Smooth muscle cell (in vitro differentiated cells): ENCODE data around the gene FAM151B. TPM values are rescaled to one million over a fixed set of nuclear protein-coding genes. Genes with fewer than 3 reads are reported as not detected.

ENCODE experiments used
- DNase-seq: peaks from one replicate; lab custom pipeline; 2025; ENCODE audit not compliant: unreplicated experiment; lab: John Stamatoyannopoulos, UW
- H2AFZ ChIP-seq: fragments of 200-600 bp; sonication (generic); 2 replicates; pipeline ENCODE4 v1.6.0; 2016; ENCODE audit warnings: antibody characterized with exemption, low read depth, mild to moderate bottlenecking
- H3F3A ChIP-seq: fragments of 200-600 bp; sonication (generic); 2 replicates; pipeline ENCODE4 v1.6.0; 2017; ENCODE audit warnings: antibody characterized with exemption, low read depth
- H3K27ac ChIP-seq: fragments of 200-600 bp; sonication (generic); 2 replicates; pipeline ENCODE4 v1.5.1; 2016; ENCODE audit warnings: low read depth, mild to moderate bottlenecking
- H3K27me3 ChIP-seq: fragments of 200-600 bp; sonication (generic); 2 replicates; pipeline ENCODE4 v1.6.1; 2016; ENCODE audit warnings: low read depth, mild to moderate bottlenecking
- H3K36me3 ChIP-seq: fragments of 200-600 bp; sonication (generic); 2 replicates; pipeline ENCODE4 v1.5.1; 2016; ENCODE audit warnings: low read depth
- H3K4me1 ChIP-seq: fragments of 200-600 bp; sonication (generic); 2 replicates; pipeline ENCODE4 v1.5.1; 2016; ENCODE audit warnings: low read depth
- H3K4me2 ChIP-seq: fragments of 200-600 bp; sonication (generic); 2 replicates; pipeline ENCODE4 v1.6.0; 2016; ENCODE audit warnings: mild to moderate bottlenecking
- H3K4me3 ChIP-seq: fragments of 200-600 bp; sonication (generic); 2 replicates; pipeline ENCODE4 v1.5.1; 2016; ENCODE audit warnings: mild to moderate bottlenecking
- H3K79me2 ChIP-seq: fragments of 200-600 bp; sonication (generic); 2 replicates; pipeline ENCODE4 v1.6.0; 2016; ENCODE audit warnings: low read depth, mild to moderate bottlenecking
- H3K9ac ChIP-seq: fragments of 200-600 bp; sonication (generic); 2 replicates; pipeline ENCODE4 v1.6.0; 2016; ENCODE audit warnings: low read depth
- H3K9me3 ChIP-seq: fragments of 200-600 bp; sonication (generic); replicated peaks from 2 replicates; pipeline ENCODE4 v1.5.1; 2016; ENCODE audit warnings: low read depth
- H4K20me1 ChIP-seq: fragments of 200-600 bp; sonication (generic); 2 replicates; pipeline ENCODE4 v1.6.0; 2016; ENCODE audit warnings: low read depth
- CTCF ChIP-seq: fragments of 200-600 bp; sonication (generic); IDR thresholded peaks from 2 replicates; pipeline ENCODE4 v1.5.1; 2017; ENCODE audit warnings: borderline replicate concordance, mild to moderate bottlenecking, antibody characterized with exemption; ENCODE audit not compliant: insufficient read depth, poor library complexity, severe bottlenecking
- whole genome bisulfite sequencing: methylation state at CpG from one replicate; pipeline ENCODE4 v1.1.7; 2016; ENCODE audit warnings: low lambda C conversion rate; 5-methylcytosine and 5-hydroxymethylcytosine counted together
- polyA plus RNA-seq: library from polyadenylated mRNA; unstranded; fragments of >200 nt; fragmentation: Nextera tagmentation; extraction: Ambion mirVana; gene quantifications from 2 replicates; pipeline ENCODE4 v1.2.1, GENCODE V29; 2016
- total RNA-seq: library from RNA; depleted of rRNA; stranded (reverse); fragments of >200 nt; gene quantifications from 2 replicates; pipeline ENCODE4 v1.2.3, GENCODE V29; 2014

Gene FAM151B
- total and polyA plus RNA-seq, 2 experiments from 2014 or later = 3.7 to 6.2 TPM

GRCh38 chr5:80569086-80569960 lies 81.4 kb downstream of the FAM151B start:
- H2AFZ ChIP-seq = peak overlapping the region; percentile 66
- peak overlapping the region; percentile 94 for H3K4me2 ChIP-seq
- no peaks in the 10 kb centered on the region for H3F3A ChIP-seq
- no peaks in the 10 kb centered on the region for H3K79me2 ChIP-seq
- peak overlapping the region; percentile 50 for H3K4me3 ChIP-seq
- TF ChIP-seq CTCF = no peak
- DNase-seq = no peak
- no peaks in the 10 kb centered on the region for H3K4me1 ChIP-seq
- H3K27me3 ChIP-seq = peaks cover 91% of the 10 kb centered on the region
- H3K36me3 ChIP-seq = no peaks in the 10 kb centered on the region
- H3K9ac ChIP-seq = no peak overlapping the region
- no peak overlapping the region for H3K27ac ChIP-seq
- 6% methylated on average over 79 of the region's 89 CpGs for WGBS
- H4K20me1 ChIP-seq = no peaks in the 10 kb centered on the region
- H3K9me3 ChIP-seq = no peaks in the 10 kb centered on the region

GRCh38 chr5:80569961-80570786 lies 82.3 kb downstream of the FAM151B start, which contains the start of gene ANKRD34B:
ANKRD34B (minus strand) TSS chr5:80570280; CDS start chr5:80560019, 10,261 bp downstream.
- Histone ChIP-seq H3K27me3 (peaks cover 95% of the 10 kb centered on the region), H3F3A (no peaks in the 10 kb centered on the region), H3K36me3 (no peaks in the 10 kb centered on the region), H3K9ac (no peak within 1 kb of the TSS), H3K4me3 (peak within 1 kb of the TSS; percentile 50), H3K79me2 (no peaks in the 10 kb centered on the region), H4K20me1 (no peaks in the 10 kb centered on the region), H3K9me3 (no peaks in the 10 kb centered on the region), H3K27ac (no peak within 1 kb of the TSS), H3K4me2 (peak within 1 kb of the TSS; percentile 94), H2AFZ (peak within 1 kb of the TSS; percentile 66), H3K4me1 (no peaks in the 10 kb centered on the region)
- 3% methylated on average over 60 of the region's 73 CpGs for WGBS
- DNase-seq = no peak
- TF ChIP-seq CTCF = no peak

- no peak for DNase-seq
- no peaks in the 10 kb centered on the region for H4K20me1 ChIP-seq
- H3K4me2 ChIP-seq = no peak overlapping the region
Measured at GRCh38 chr5:80573062-80573461, 85.2 kb downstream of the FAM151B start.

More at GRCh38 chr5:80573062-80573461, 85.2 kb downstream of the FAM151B start:
- Histone ChIP-seq H3K4me3 (no peak overlapping the region), H3K27ac (no peak overlapping the region), H3K9ac (no peak overlapping the region), H3F3A (no peaks in the 10 kb centered on the region), H3K4me1 (no peaks in the 10 kb centered on the region), H3K27me3 (peaks cover 86% of the 10 kb centered on the region), H3K79me2 (no peaks in the 10 kb centered on the region), H3K36me3 (no peaks in the 10 kb centered on the region), H3K9me3 (no peaks in the 10 kb centered on the region), H2AFZ (no peak overlapping the region)
- no peak for TF ChIP-seq CTCF
- WGBS = 70% methylated on average over 3 of the region's 3 CpGs
